Trophoblast cell (in vitro differentiated cells and primary cell): ENCODE data around the gene VWCE.

ENCODE experiments used
- DNase-seq, 2 donors: peaks; one replicate each; pipeline ENCODE4 v3.0.0-alpha.2; 2016
- H2AFZ ChIP-seq: 2 replicates; pipeline ENCODE4 v1.6.1; 2013; ENCODE audit warnings: low read length, moderate library complexity, mild to moderate bottlenecking; ENCODE audit not compliant: insufficient read depth, poor library complexity
- H2AK5ac ChIP-seq: 2 replicates; pipeline ENCODE4 v1.6.1; 2013; ENCODE audit warnings: mild to moderate bottlenecking, low read length
- H2BK120ac ChIP-seq: 2 replicates; pipeline ENCODE4 v1.6.1; 2013; ENCODE audit warnings: low read length, mild to moderate bottlenecking, moderate library complexity; ENCODE audit not compliant: insufficient read depth, poor library complexity
- H2BK12ac ChIP-seq: 2 replicates; pipeline ENCODE4 v1.6.1; 2013; ENCODE audit warnings: mild to moderate bottlenecking, low read length, moderate library complexity
- H2BK5ac ChIP-seq: 2 replicates; pipeline ENCODE4 v1.6.1; 2013; ENCODE audit warnings: low read length, low read depth, moderate library complexity, mild to moderate bottlenecking; ENCODE audit not compliant: poor library complexity
- H3K14ac ChIP-seq: 2 replicates; pipeline ENCODE4 v1.6.1; 2013; ENCODE audit warnings: mild to moderate bottlenecking, low read length
- H3K18ac ChIP-seq: 2 replicates; pipeline ENCODE4 v1.6.1; 2013; ENCODE audit warnings: mild to moderate bottlenecking, low read length
- H3K23ac ChIP-seq: 2 replicates; pipeline ENCODE4 v1.6.1; 2013; ENCODE audit warnings: low read length
- H3K27ac ChIP-seq: 2 replicates; pipeline ENCODE4 v1.5.1; 2013; ENCODE audit warnings: low read depth, mild to moderate bottlenecking, inconsistent platforms, low read length, moderate library complexity
- H3K27me3 ChIP-seq: 2 replicates; pipeline ENCODE4 v1.6.1; 2013; ENCODE audit warnings: inconsistent platforms, mild to moderate bottlenecking, low read length, moderate library complexity; ENCODE audit not compliant: insufficient read depth
- H3K36me3 ChIP-seq, 2 experiments: 1 replicate in 1 of 2; 2 replicates in 1 of 2; pipeline ENCODE4 v1.6.1; 2013; ENCODE audit warnings: low read length in 2 of 2, mild to moderate bottlenecking in 2 of 2, moderate library complexity in 1 of 2; ENCODE audit not compliant: insufficient read depth in 2 of 2, control insufficient read depth in 1 of 2
- H3K4ac ChIP-seq: 2 replicates; pipeline ENCODE4 v1.6.1; 2013; ENCODE audit warnings: low read depth, mild to moderate bottlenecking, low read length, moderate library complexity
- H3K4me1 ChIP-seq, 2 experiments: 1 replicate in 1 of 2; 2 replicates in 1 of 2; pipeline ENCODE4 v1.6.1; 2013; ENCODE audit warnings: low read length in 2 of 2, mild to moderate bottlenecking in 2 of 2, moderate library complexity in 1 of 2; ENCODE audit not compliant: insufficient read depth in 2 of 2, control insufficient read depth in 1 of 2
- H3K4me2 ChIP-seq: 2 replicates; pipeline ENCODE4 v1.6.1; 2013; ENCODE audit warnings: inconsistent platforms, mild to moderate bottlenecking, low read length, moderate library complexity
- H3K4me3 ChIP-seq: 2 replicates; pipeline ENCODE4 v1.5.1; 2013; ENCODE audit warnings: mild to moderate bottlenecking, low read depth, low read length, inconsistent platforms
- H3K79me1 ChIP-seq: one replicate; pipeline ENCODE4 v1.6.1; 2013; ENCODE audit warnings: low read length
- H3K79me2 ChIP-seq: 2 replicates; pipeline ENCODE4 v1.6.1; 2013; ENCODE audit warnings: low read length, mild to moderate bottlenecking; ENCODE audit not compliant: control insufficient read depth, insufficient read depth, poor library complexity
- H3K9ac ChIP-seq: 2 replicates; pipeline ENCODE4 v1.6.1; 2013; ENCODE audit warnings: mild to moderate bottlenecking, low read length
- H3K9me3 ChIP-seq: 2 replicates; pipeline ENCODE4 v1.6.1; 2013; ENCODE audit warnings: low read depth, mild to moderate bottlenecking, control low read depth, inconsistent platforms, low read length; ENCODE audit not compliant: insufficient read depth
- H4K12ac ChIP-seq: 2 replicates; pipeline ENCODE4 v1.6.1; 2013; ENCODE audit warnings: low read depth, mild to moderate bottlenecking, low read length, moderate library complexity
- H4K8ac ChIP-seq: 2 replicates; pipeline ENCODE4 v1.6.1; 2013; ENCODE audit warnings: low read depth, mild to moderate bottlenecking, low read length, moderate library complexity
- H4K91ac ChIP-seq: one replicate; pipeline ENCODE4 v1.6.1; 2013; ENCODE audit warnings: low read depth, mild to moderate bottlenecking, low read length, moderate library complexity
- WGBS: extraction: QIAGEN DNeasy Blood & Tissue Kit; methylation state at CpG from one replicate; pipeline ENCODE4 v1.1.7; 2013; ENCODE audit warnings: missing lambda C conversion rate; ENCODE audit not compliant: insufficient read length, insufficient coverage; ENCODE audit errors: extremely low coverage; 5-methylcytosine and 5-hydroxymethylcytosine counted together

Gene VWCE

DNA sequence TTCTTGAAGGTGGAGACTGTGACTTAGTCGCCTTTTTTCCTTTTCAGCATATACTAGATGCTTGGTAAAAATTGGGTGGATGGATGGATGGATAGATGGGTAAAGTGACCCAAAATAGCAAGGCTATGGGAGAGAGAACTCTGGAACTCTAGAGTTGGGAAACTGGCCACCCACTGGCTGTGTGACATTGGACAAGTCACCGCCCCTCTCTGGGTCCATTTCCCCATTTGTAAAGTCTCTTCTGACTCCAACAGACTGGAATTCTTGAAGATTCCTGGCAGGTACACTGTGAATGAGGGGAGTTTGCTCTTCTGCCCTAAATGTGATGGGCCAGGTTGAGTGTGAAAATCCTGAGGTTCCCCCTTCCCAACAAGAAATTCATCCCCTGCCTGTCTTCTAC is 45.9 kb upstream of the VWCE start:
- Histone ChIP-seq H2BK12ac (no peak overlapping the region), H3K23ac (no peak overlapping the region)

DNA sequence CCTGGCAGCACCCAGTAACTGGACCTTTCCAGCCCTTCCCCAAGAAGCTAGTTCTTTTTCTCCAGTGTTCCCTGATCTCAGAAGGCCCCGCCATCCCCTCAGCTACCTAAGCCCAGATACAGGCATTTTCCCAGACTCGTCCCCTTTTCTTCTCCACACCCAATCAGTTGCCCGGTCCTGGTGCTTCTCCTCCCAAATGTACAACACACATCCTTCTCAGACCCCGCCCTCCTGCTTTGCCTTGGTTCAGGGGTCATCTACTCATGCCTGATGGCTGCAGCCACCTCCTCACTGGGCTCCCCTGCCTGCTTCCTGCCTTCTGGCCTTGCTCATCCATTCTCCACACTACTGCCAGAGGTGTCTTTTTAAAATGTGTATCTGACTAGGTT is 44.4 kb upstream of the VWCE start:
- peaks cover 14% of the 10 kb centered on the region in 2 experiments for H3K36me3 ChIP-seq
- H4K91ac ChIP-seq: no peak overlapping the region
- H3K79me1 ChIP-seq: peaks cover 2% of the 10 kb centered on the region
- no peak overlapping the region for H3K23ac ChIP-seq
- no CpG with 5 or more reads among the region's 4 CpGs for WGBS
- no peak overlapping the region for H4K12ac ChIP-seq
- H2AFZ ChIP-seq: no peak overlapping the region
- no peak overlapping the region for H3K9ac ChIP-seq
- no peaks in the 10 kb centered on the region for H3K9me3 ChIP-seq
- H4K8ac ChIP-seq: no peak overlapping the region
- H3K27me3 ChIP-seq: no peaks in the 10 kb centered on the region
- H3K4ac ChIP-seq: no peak overlapping the region
- H3K4me2 ChIP-seq: no peak overlapping the region
- no peak overlapping the region for H2AK5ac ChIP-seq
- no peak overlapping the region for H2BK120ac ChIP-seq
- no peaks in the 10 kb centered on the region for H3K4me1 ChIP-seq
- H3K79me2 ChIP-seq: no peaks in the 10 kb centered on the region
- H3K27ac ChIP-seq: no peak overlapping the region
- no peak for DNase-seq
- no peak overlapping the region for H3K14ac ChIP-seq
- H3K18ac ChIP-seq: no peak overlapping the region
- no peak overlapping the region for H3K4me3 ChIP-seq
- no peak overlapping the region for H2BK5ac ChIP-seq
- H2BK12ac ChIP-seq: no peak overlapping the region

More for the DNA sequence above, 45.9 kb upstream of the VWCE start:
- Histone ChIP-seq H3K9me3 (no peaks in the 10 kb centered on the region), H3K4me1 (peaks cover 0 to 7% of the 10 kb centered on the region in 2 experiments), H3K9ac (no peak overlapping the region), H3K27ac (no peak overlapping the region), H4K12ac (no peak overlapping the region), H3K79me1 (no peaks in the 10 kb centered on the region), H3K79me2 (no peaks in the 10 kb centered on the region), H3K27me3 (no peaks in the 10 kb centered on the region), H2BK5ac (no peak overlapping the region), H2BK120ac (no peak overlapping the region), H3K4ac (no peak overlapping the region), H2AFZ (no peak overlapping the region), H4K91ac (no peak overlapping the region), H3K4me2 (no peak overlapping the region), H3K14ac (no peak overlapping the region), H3K4me3 (no peak overlapping the region), H2AK5ac (no peak overlapping the region), H3K18ac (no peak overlapping the region), H3K36me3 (peaks cover 14% of the 10 kb centered on the region in 2 experiments), H4K8ac (no peak overlapping the region)
- DNase-seq: no peak
- no CpG with 5 or more reads among the region's 2 CpGs for WGBS

DNA sequence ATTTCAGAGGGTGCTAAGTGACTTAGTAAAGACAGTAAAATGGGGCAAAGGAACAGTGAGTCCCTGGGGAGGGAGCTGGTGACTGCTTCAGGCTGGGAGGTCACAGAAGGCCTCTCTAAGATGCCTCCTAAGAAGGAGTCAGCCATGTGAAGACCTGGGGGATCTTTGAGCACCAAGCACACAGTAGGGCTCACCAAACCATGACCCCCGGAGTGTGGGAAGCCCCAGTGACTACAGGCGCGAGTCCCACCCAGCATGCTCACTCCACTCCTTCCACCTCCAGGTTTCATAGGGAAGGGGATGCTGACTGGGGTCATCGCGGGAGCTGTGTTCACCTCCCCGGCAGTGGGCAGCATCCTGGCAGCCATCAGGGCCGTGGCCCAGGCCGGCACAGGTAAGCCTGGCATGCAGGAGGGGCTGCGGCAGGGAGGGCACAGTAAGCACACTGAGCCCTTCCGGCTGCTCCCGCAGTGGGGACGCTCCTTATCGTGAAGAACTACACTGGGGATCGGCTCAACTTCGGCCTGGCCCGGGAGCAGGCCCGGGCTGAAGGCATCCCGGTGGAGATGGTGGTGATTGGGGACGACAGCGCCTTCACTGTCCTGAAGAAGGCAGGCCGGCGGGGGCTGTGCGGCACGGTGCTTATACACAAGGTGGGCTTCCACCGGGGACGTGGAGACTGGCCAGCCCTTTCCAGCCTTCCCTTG is 43.8 kb upstream of the VWCE start:
- H3K18ac ChIP-seq: no peak overlapping the region
- H2AK5ac ChIP-seq: no peak overlapping the region
- no peak overlapping the region for H3K4me2 ChIP-seq
- H3K4me1 ChIP-seq: no peaks in the 10 kb centered on the region
- no peak overlapping the region for H4K91ac ChIP-seq
- H3K27ac ChIP-seq: no peak overlapping the region
- H3K27me3 ChIP-seq: no peaks in the 10 kb centered on the region
- no peak overlapping the region for H3K9ac ChIP-seq
- no peak overlapping the region for H3K14ac ChIP-seq
- no peak overlapping the region for H2BK12ac ChIP-seq
- no peak overlapping the region for H3K4me3 ChIP-seq
- no peak overlapping the region for H4K8ac ChIP-seq
- H3K79me2 ChIP-seq: no peaks in the 10 kb centered on the region
- no peak overlapping the region for H3K4ac ChIP-seq
- no CpG with 5 or more reads among the region's 26 CpGs for WGBS
- peaks cover 2% of the 10 kb centered on the region for H3K79me1 ChIP-seq
- H3K9me3 ChIP-seq: no peaks in the 10 kb centered on the region
- H3K36me3 ChIP-seq: peaks cover 14% of the 10 kb centered on the region in 2 experiments
- no peak overlapping the region for H4K12ac ChIP-seq
- DNase-seq: no peak
- no peak overlapping the region for H2BK120ac ChIP-seq
- H3K23ac ChIP-seq: no peak overlapping the region
- no peak overlapping the region for H2AFZ ChIP-seq
- H2BK5ac ChIP-seq: no peak overlapping the region

DNA sequence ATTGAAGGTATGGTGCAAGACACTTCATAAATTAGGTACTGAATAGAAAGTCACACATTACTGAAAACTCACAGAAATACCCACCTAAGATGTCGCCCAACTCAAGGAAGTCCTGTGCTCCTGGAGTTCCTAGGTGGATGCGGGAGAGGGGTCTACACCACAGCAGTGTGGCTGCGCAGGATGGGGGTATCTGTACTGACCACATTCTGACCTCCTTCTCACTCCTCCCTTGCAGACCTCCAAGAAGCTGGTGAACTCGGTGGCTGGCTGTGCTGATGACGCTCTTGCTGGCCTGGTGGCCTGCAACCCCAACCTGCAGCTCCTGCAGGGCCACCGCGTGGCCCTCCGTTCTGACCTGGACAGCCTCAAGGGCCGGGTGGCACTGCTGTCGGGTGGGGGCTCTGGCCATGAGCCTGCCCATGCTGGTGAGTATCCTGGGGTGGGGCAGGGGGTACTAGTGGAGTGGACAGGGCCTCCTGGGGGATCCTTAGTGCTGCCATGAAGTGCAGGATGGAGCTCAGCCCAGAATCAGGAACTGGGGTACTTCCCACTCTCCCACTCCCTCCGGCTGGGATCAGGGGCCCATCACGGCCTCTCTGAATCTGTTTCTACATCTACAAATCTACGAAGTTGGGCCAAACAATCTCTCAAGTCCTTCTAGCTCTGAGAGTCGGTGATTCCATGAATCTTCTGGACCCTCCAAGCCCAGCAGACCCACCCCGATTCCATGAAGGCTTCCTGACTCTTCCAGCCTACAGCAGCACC is 42.8 kb upstream of the VWCE start:
- no CpG with 5 or more reads among the region's 15 CpGs for WGBS
- no peak overlapping the region for H2AFZ ChIP-seq
- H2AK5ac ChIP-seq: no peak overlapping the region
- no peak overlapping the region for H3K14ac ChIP-seq
- no peaks in the 10 kb centered on the region for H3K27me3 ChIP-seq
- H3K4me3 ChIP-seq: no peak overlapping the region
- H3K23ac ChIP-seq: no peak overlapping the region
- H3K36me3 ChIP-seq: peaks cover 11 to 14% of the 10 kb centered on the region in 2 experiments
- peaks cover 4% of the 10 kb centered on the region in 2 experiments for H3K4me1 ChIP-seq
- peaks cover 8% of the 10 kb centered on the region for H3K79me1 ChIP-seq
- H3K9ac ChIP-seq: no peak overlapping the region
- H3K79me2 ChIP-seq: peaks cover 4% of the 10 kb centered on the region
- no peak overlapping the region for H3K27ac ChIP-seq
- no peak overlapping the region for H2BK5ac ChIP-seq
- no peak overlapping the region for H4K91ac ChIP-seq
- H3K4me2 ChIP-seq: no peak overlapping the region
- no peak overlapping the region for H4K12ac ChIP-seq
- no peaks in the 10 kb centered on the region for H3K9me3 ChIP-seq
- DNase-seq: no peak
- no peak overlapping the region for H2BK12ac ChIP-seq
- no peak overlapping the region for H4K8ac ChIP-seq
- H3K18ac ChIP-seq: no peak overlapping the region
- no peak overlapping the region for H2BK120ac ChIP-seq
- H3K4ac ChIP-seq: no peak overlapping the region
